NCI-H1436 treated with DMSO at 0.1 percent for 48 hours (cell line): Measurements from ENCODE around the gene LAMC3.
"Not testable (repeated sequence)": the region's sequence is repeated elsewhere in the genome, so short reads cannot be mapped to it uniquely, and the experiment has no call there.

ENCODE experiments used
- DNase-seq: peaks from one replicate; lab custom pipeline; 2025; lab: John Stamatoyannopoulos, UW

LAMC3 gene

GRCh38 chr9:130991778-130992681, 16.9 kb upstream of the LAMC3 start:
- no peak for DNase-seq

- no peak for DNase-seq
Measured at GRCh38 chr9:130992682-130993032, 16.3 kb upstream of the LAMC3 start.

DNA sequence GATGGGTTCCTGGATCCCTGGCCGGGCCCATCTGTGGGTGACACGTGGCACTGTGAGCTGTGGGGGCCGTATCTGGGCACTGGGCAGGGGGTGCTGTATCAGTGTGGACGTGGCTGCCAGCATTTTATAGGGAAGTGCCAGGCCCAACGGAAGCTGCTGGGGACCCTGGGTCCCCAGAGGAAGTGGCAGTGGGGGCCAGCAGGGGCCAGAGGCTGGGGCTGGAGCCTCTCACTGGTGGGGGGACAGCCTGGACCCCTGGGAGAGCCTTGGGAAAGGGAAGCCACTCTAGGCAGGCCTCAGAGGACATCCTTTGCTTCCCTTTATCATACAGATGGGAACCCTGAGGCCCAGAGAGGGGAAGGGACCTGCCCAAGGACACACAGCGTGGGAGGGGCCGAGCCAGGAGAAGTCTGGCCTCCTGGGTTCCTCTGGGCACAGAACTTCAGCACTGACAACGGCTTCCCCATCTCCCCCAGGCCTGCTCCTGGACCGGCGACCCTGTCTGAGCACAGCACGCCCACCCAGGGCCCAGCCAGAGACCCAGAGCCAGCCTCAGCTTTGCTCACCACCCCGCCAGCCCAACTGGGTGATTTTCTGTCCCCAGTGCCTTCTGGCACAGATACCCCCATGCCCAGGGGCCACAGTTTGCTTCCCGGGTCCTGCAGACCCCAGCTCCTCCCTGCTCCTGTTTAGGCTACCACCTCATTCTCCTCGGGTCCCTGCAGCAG, 15.5 kb upstream of the LAMC3 start:
- no peak for DNase-seq

- no peak for DNase-seq
Measured at GRCh38 chr9:130994135-130995085, 14.6 kb upstream of the LAMC3 start.

- DNase-seq: no peak
Measured at GRCh38 chr9:130995086-130996011, 13.6 kb upstream of the LAMC3 start.

GRCh38 chr9:130996205-130996604, 12.8 kb upstream of the LAMC3 start:
- no peak for DNase-seq

DNA sequence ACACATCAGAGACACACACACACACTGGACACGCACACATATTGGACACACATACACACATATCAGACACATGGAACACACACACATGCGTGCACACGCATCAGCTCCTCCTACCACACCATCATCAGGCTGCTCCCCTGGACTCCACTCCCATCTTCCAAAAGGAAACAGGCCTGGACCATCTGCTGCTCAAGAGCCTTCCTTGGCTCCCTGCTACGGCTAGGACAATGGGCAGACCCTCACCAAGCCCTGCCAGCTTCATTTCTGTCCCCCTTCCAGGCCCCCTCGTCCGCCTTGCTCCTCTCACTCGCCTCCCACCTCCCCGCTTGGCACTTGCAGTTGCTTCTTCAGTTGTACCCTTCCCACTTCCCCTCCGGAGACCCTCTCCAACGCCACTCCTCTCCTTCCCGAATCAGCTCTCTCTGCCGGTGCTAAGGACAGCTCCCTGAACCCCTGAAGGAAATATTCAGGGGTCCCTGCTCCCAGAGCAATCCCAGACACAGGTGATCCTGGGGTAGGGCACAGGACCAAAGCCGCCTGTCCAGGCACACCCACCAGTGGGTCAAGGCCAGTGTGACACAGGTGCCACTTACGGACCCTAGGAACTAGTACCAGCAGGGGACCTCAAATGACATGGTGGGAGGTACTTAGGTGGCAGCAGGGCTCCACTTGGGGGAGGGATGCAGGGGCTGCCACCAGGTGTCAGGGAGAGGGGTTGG, 12.1 kb upstream of the LAMC3 start:
- DNase-seq: no peak

- no peak for DNase-seq
Measured at GRCh38 chr9:130997395-130997684, 11.6 kb upstream of the LAMC3 start.

GRCh38 chr9:130997925-130998596, 10.9 kb upstream of the LAMC3 start:
- DNase-seq: no peak

GRCh38 chr9:130998597-130999244, 10.3 kb upstream of the LAMC3 start:
- no peak for DNase-seq

GRCh38 chr9:130999245-130999623, 9.7 kb upstream of the LAMC3 start:
- no peak for DNase-seq

DNA sequence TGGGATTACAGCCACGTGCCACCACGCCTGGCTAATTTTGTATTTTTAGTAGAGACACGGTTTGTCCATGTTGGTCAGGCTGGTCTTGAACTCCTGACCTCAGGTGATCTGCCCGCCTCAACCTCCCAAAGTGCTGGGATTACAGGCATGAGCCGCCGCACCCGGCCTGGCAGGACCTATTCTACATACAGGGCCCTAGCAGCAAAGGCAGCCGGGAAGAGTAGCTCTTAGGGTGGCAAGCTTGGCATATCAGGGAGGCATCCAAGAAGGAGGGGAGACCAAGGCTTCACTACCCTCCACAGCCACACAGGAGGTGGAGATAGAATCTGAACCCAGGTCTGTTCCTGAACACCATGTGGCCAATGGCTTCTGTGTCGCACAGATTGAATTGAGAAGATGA, 8.4 kb upstream of the LAMC3 start:
- DNase-seq: not testable (repeated sequence)

- DNase-seq: no peak
Measured at GRCh38 chr9:131001021-131001420, 8.0 kb upstream of the LAMC3 start.

DNA sequence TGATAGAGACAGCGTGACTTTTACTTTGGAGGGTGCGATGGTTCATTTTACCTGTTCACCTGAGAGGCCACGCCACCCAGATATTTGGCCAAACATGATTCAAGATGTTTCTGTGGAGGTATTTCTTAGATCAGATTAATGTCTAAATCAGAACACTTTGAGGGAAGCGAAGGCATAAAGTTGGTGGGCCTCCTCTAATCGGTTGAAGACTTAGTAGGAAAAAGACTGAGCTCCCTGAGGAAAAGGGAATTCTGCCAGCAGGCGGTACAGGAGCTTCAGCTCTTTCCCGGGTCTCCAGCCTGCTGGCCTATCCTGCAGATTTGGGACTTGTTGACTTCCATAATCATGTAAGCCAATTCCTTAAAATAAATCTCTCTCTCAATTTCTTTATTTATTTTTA, 7.0 kb upstream of the LAMC3 start:
- DNase-seq: no peak

DNA sequence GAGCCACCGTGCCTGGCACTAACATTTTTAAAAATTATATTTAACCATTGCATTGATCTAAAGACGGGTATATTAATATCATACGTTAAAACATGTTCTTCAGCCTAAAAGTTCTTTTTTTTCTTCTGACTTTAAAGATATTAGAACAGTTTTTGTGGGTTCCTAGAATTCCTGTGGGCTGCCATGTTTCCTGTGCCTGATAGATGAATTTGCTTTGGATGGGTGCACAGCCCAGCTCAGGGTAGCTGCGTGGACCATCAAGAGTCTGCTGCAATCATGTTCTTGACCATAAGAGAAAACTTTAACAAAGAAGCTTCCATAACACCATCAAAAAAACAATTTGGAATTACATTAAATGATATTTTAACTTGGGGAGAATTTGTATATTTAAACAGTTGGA, 2.4 kb upstream of the LAMC3 start:
- DNase-seq: no peak

DNA sequence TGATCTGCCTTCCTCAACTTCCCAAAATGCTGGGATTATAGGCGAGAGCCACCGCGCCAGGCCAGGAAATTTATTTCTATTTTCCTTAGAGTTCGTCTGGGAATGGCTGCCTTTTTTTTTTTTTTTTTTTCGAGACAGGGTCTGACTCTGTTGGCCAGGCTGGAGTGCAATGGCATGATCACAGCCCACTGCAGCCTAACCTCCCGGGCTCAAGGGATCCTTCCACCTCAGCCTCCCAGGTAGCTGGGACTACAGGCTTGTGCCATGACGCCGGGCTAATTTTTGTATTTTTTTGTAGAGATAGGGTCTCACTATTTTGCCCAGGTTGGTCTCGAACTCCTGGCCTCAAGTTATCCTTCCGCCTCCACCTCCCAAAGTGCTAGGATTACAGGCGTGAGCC, 888 bp upstream of the LAMC3 start:
- no peak for DNase-seq

- DNase-seq: no peak
Measured at GRCh38 chr9:131008563-131008908, 438 bp upstream of the LAMC3 start.

DNA sequence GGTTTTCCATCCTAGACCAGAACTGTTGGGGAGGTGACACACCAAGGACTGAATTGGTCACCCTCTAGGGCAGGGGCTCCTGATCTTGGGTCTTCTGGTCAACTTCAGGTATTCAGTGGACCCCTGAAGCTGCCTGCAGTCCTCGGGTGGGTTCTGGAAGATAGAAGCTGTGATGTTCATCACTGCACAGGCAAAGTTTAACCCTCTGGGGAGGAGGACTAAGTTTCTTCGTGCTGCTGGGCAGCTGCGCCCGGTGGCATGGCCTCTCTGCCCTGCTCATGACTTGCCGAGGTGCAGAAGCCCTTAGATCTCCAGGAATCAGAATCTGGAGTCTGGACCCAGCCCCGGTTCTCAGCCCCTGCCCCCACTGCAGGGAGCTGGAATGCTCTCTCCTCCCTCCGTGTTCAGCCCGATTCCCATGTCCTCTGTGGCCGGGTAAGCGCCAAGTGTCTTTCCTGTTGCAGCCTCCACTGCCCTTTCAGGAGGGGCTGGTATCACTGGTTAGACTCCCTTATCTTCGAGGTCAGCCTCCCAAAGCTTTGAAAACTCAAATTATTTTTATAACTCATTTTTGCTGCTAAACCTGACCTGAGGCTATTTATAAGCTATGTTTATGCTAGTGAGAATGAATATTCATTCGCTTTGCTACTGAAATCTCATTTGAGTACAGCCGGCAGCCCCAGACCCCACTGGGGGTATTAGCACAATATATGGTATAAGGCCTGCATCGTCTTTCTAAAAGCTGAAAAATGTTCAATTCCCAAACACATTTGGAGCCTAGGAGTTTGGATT, 1.7 kb downstream of the LAMC3 start:
- DNase-seq: no peak
